Smooth muscle cell (in vitro differentiated cells): ENCODE data around the gene TMC3. TPM values are rescaled to one million over a fixed set of nuclear protein-coding genes. Genes with fewer than 3 reads are reported as not detected.

Experiments
- DNase-seq: peaks from one replicate; lab custom pipeline; 2025; ENCODE audit not compliant: unreplicated experiment; lab: John Stamatoyannopoulos, UW
- H2AFZ ChIP-seq: fragments of 200-600 bp; sonication (generic); 2 replicates; pipeline ENCODE4 v1.6.0; 2016; ENCODE audit warnings: antibody characterized with exemption, low read depth, mild to moderate bottlenecking
- H3F3A ChIP-seq: fragments of 200-600 bp; sonication (generic); 2 replicates; pipeline ENCODE4 v1.6.0; 2017; ENCODE audit warnings: antibody characterized with exemption, low read depth
- H3K27ac ChIP-seq: fragments of 200-600 bp; sonication (generic); 2 replicates; pipeline ENCODE4 v1.5.1; 2016; ENCODE audit warnings: low read depth, mild to moderate bottlenecking
- H3K27me3 ChIP-seq: fragments of 200-600 bp; sonication (generic); 2 replicates; pipeline ENCODE4 v1.6.1; 2016; ENCODE audit warnings: low read depth, mild to moderate bottlenecking
- H3K36me3 ChIP-seq: fragments of 200-600 bp; sonication (generic); 2 replicates; pipeline ENCODE4 v1.5.1; 2016; ENCODE audit warnings: low read depth
- H3K4me1 ChIP-seq: fragments of 200-600 bp; sonication (generic); 2 replicates; pipeline ENCODE4 v1.5.1; 2016; ENCODE audit warnings: low read depth
- H3K4me2 ChIP-seq: fragments of 200-600 bp; sonication (generic); 2 replicates; pipeline ENCODE4 v1.6.0; 2016; ENCODE audit warnings: mild to moderate bottlenecking
- H3K4me3 ChIP-seq: fragments of 200-600 bp; sonication (generic); 2 replicates; pipeline ENCODE4 v1.5.1; 2016; ENCODE audit warnings: mild to moderate bottlenecking
- H3K79me2 ChIP-seq: fragments of 200-600 bp; sonication (generic); 2 replicates; pipeline ENCODE4 v1.6.0; 2016; ENCODE audit warnings: low read depth, mild to moderate bottlenecking
- H3K9ac ChIP-seq: fragments of 200-600 bp; sonication (generic); 2 replicates; pipeline ENCODE4 v1.6.0; 2016; ENCODE audit warnings: low read depth
- H3K9me3 ChIP-seq: fragments of 200-600 bp; sonication (generic); replicated peaks from 2 replicates; pipeline ENCODE4 v1.5.1; 2016; ENCODE audit warnings: low read depth
- H4K20me1 ChIP-seq: fragments of 200-600 bp; sonication (generic); 2 replicates; pipeline ENCODE4 v1.6.0; 2016; ENCODE audit warnings: low read depth
- WGBS: methylation state at CpG from one replicate; pipeline ENCODE4 v1.1.7; 2016; ENCODE audit warnings: low lambda C conversion rate; 5-methylcytosine and 5-hydroxymethylcytosine counted together
- polyA plus RNA-seq: library from polyadenylated mRNA; unstranded; fragments of >200 nt; fragmentation: Nextera tagmentation; extraction: Ambion mirVana; gene quantifications from 2 replicates; pipeline ENCODE4 v1.2.1, GENCODE V29; 2016
- total RNA-seq: library from RNA; depleted of rRNA; stranded (reverse); fragments of >200 nt; gene quantifications from 2 replicates; pipeline ENCODE4 v1.2.3, GENCODE V29; 2014
- TF ChIP-seq, protein P1 (sequence below): fragments of 200-600 bp; sonication (generic); IDR thresholded peaks from 2 replicates; pipeline ENCODE4 v1.5.1; 2017; ENCODE audit warnings: borderline replicate concordance, mild to moderate bottlenecking, antibody characterized with exemption; ENCODE audit not compliant: insufficient read depth, poor library complexity, severe bottlenecking

The TMC3 gene
- total and polyA plus RNA-seq, 2 experiments from 2014 or later, result not detected

DNA sequence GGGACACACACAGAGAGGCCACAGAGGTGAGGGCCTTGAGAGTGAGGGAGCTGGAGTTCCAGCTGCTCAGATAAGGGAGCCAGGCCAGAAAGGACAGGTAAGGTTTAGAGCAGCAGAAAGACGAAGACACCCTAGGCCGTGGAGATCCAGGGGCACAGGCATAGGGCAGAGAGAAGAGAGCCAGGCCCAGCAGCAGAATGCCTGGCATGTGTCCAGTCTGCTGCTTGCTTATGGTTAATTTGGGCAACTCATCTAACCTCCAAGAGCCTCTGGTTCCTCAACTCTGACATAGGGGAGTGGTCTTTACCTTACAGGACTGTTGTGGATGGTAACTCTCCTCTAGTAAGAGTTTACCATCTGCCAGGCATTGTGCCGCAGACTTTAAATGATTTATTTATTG lies 86.0 kb downstream of the TMC3 start:
- no peaks in the 10 kb centered on the region for H3K36me3 ChIP-seq
- no peak overlapping the region for H3K9ac ChIP-seq
- no peaks in the 10 kb centered on the region for H3F3A ChIP-seq
- H3K27me3 ChIP-seq, result no peaks in the 10 kb centered on the region
- no peaks in the 10 kb centered on the region for H3K9me3 ChIP-seq
- 96% methylated on average over 3 of the region's 3 CpGs for WGBS
- no peaks in the 10 kb centered on the region for H4K20me1 ChIP-seq
- no peak overlapping the region for H3K4me2 ChIP-seq
- no peaks in the 10 kb centered on the region for H3K79me2 ChIP-seq
- TF ChIP-seq, protein P1, sequence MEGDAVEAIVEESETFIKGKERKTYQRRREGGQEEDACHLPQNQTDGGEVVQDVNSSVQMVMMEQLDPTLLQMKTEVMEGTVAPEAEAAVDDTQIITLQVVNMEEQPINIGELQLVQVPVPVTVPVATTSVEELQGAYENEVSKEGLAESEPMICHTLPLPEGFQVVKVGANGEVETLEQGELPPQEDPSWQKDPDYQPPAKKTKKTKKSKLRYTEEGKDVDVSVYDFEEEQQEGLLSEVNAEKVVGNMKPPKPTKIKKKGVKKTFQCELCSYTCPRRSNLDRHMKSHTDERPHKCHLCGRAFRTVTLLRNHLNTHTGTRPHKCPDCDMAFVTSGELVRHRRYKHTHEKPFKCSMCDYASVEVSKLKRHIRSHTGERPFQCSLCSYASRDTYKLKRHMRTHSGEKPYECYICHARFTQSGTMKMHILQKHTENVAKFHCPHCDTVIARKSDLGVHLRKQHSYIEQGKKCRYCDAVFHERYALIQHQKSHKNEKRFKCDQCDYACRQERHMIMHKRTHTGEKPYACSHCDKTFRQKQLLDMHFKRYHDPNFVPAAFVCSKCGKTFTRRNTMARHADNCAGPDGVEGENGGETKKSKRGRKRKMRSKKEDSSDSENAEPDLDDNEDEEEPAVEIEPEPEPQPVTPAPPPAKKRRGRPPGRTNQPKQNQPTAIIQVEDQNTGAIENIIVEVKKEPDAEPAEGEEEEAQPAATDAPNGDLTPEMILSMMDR, result no peak
- H2AFZ ChIP-seq, result no peak overlapping the region
- H3K4me3 ChIP-seq, result no peak overlapping the region
- DNase-seq, result no peak
- no peak overlapping the region for H3K27ac ChIP-seq
- no peaks in the 10 kb centered on the region for H3K4me1 ChIP-seq

DNA sequence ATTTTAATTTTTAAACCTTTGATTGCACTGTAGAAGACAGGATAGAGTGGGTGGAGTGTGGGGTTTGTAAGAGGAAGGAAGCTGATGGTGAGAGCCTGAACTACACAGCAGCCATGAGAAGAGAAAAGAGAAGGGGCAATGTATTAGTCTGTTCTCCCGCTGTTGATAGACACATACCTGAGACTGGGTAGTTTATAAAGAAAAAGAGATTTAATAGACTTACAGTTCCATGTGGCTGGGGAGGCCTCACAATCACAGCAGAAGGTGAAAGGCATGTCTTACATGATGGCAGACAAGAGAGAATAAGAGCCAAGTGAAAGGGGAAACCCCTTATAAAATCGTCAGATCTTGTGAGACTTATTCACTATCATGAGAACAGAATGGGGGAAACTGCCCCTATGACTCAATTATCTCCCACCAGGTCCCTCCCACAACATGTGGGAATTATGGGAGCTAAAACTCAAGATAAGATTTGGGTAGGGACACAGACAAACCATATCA lies 87.3 kb downstream of the TMC3 start:
- no peaks in the 10 kb centered on the region for H3K27me3 ChIP-seq
- H4K20me1 ChIP-seq, result no peaks in the 10 kb centered on the region
- no peaks in the 10 kb centered on the region for H3K79me2 ChIP-seq
- DNase-seq, result no peak
- 86% methylated on average over 2 of the region's 2 CpGs for WGBS
- no peaks in the 10 kb centered on the region for H3F3A ChIP-seq
- H3K4me3 ChIP-seq, result no peak overlapping the region
- H3K27ac ChIP-seq, result no peak overlapping the region
- H3K9me3 ChIP-seq, result no peaks in the 10 kb centered on the region
- H3K9ac ChIP-seq, result no peak overlapping the region
- no peak overlapping the region for H3K4me2 ChIP-seq
- H3K4me1 ChIP-seq, result no peaks in the 10 kb centered on the region
- H3K36me3 ChIP-seq, result no peaks in the 10 kb centered on the region
- TF ChIP-seq, protein P1, result no peak
- H2AFZ ChIP-seq, result no peak overlapping the region

DNA sequence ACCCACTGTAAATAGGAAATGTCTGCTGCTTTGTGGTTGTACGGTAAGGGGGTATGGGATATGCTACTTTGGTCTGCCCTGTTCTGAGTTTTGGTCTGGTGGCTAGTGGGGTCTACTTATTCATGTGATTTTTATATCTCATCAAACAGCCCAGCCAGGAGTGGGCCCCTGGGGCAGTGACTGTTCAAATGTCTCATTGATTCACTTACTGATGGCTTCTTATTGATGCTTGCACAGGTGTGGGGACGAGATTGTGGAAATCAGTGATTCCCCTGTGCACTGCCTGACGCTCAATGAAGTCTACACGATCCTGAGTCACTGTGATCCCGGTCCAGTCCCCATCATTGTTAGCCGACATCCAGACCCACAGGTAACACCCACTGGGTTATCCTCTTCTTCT lies 88.6 kb downstream of the TMC3 start:
- 94% methylated on average over 6 of the region's 6 CpGs for WGBS
- Histone ChIP-seq H2AFZ (no peak overlapping the region), H3K4me1 (no peaks in the 10 kb centered on the region), H3K27ac (no peak overlapping the region), H3K4me2 (no peak overlapping the region), H3K9ac (no peak overlapping the region), H4K20me1 (no peaks in the 10 kb centered on the region), H3F3A (no peaks in the 10 kb centered on the region), H3K4me3 (no peak overlapping the region), H3K36me3 (no peaks in the 10 kb centered on the region), H3K27me3 (no peaks in the 10 kb centered on the region), H3K79me2 (no peaks in the 10 kb centered on the region), H3K9me3 (no peaks in the 10 kb centered on the region)
- DNase-seq, result no peak
- TF ChIP-seq, protein P1, result no peak

DNA sequence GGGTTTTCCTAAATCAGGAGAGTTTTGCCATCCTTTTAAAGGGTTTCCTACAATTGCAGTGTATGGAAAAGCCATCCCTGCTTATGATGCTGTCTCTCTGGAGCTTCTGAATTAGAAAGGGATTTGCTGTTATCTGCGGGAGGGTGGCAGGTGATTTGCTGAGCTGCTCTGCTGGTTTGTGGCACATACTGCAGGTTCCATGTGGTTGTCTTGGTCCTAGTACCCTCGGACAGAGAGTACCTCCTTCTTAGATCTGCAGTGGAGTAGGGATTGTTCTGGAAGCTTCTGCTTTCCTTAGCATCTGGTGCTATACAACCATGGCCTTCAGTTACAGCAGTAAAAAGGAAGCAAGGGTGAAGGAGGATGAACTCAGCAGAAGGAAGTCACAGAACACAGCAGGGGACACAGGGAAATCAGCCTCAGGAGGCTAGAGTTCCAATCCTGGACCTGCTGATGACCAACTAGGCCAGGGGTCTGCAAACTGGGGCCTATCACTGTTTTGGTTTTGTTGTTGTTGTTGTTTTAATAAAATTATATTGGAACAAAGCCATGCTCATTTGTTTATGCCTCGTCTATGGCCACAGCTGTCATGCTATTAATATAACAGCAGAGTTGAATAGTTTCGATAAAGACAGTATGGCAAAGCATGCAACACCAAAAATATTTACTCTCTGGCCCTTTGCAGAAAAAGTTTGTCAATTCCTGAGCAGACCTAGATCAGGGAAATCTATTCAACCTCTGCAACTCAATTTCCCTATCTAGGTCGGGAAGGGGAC lies 89.6 kb downstream of the TMC3 start:
- Histone ChIP-seq H3K9ac (no peak overlapping the region), H2AFZ (no peak overlapping the region), H3K9me3 (no peaks in the 10 kb centered on the region), H4K20me1 (no peaks in the 10 kb centered on the region), H3K36me3 (no peaks in the 10 kb centered on the region), H3K27ac (no peak overlapping the region), H3K4me2 (no peak overlapping the region), H3K4me1 (no peaks in the 10 kb centered on the region), H3F3A (no peaks in the 10 kb centered on the region), H3K4me3 (no peak overlapping the region), H3K79me2 (no peaks in the 10 kb centered on the region), H3K27me3 (peaks cover 3% of the 10 kb centered on the region)
- WGBS, result 80% methylated on average over 5 of the region's 5 CpGs
- TF ChIP-seq, protein P1, result no peak
- DNase-seq, result no peak
